ENCODE data around the gene EIF3J.

The EIF3J gene

GRCh38 chr15:44595656-44596510 is 58.9 kb downstream of the EIF3J start:
- DNase-seq = no peak

GRCh38 chr15:44596511-44597010 is 59.6 kb downstream of the EIF3J start:
- no peak for DNase-seq

GRCh38 chr15:44598066-44598465 is 61.1 kb downstream of the EIF3J start:
- no peak for DNase-seq

GRCh38 chr15:44598892-44599291 is 61.9 kb downstream of the EIF3J start:
- DNase-seq = no peak

- DNase-seq = no peak
These were observed 66.2 kb downstream of the EIF3J start for GRCh38 chr15:44603126-44603525.

GRCh38 chr15:44606740-44607139 is 69.8 kb downstream of the EIF3J start:
- no peak for DNase-seq
